GM10266 (cell line): Measurements from ENCODE around the gene ABCD1.
"Not testable (repeated sequence)": the region's sequence is repeated elsewhere in the genome, so short reads cannot be mapped to it uniquely, and the experiment has no call there.

Experiments used
- DNase-seq: peaks from one replicate; pipeline ENCODE4 v3.0.0; 2012; ENCODE audit errors: extremely low spot score
- TF ChIP-seq, protein P1 (sequence below): IDR thresholded peaks from 2 replicates; pipeline ENCODE4 v1.5.1; 2012; ENCODE audit warnings: mild to moderate bottlenecking, low read depth; ENCODE audit not compliant: control insufficient read depth, insufficient read depth; ENCODE audit errors: missing control alignments

Gene ABCD1

DNA sequence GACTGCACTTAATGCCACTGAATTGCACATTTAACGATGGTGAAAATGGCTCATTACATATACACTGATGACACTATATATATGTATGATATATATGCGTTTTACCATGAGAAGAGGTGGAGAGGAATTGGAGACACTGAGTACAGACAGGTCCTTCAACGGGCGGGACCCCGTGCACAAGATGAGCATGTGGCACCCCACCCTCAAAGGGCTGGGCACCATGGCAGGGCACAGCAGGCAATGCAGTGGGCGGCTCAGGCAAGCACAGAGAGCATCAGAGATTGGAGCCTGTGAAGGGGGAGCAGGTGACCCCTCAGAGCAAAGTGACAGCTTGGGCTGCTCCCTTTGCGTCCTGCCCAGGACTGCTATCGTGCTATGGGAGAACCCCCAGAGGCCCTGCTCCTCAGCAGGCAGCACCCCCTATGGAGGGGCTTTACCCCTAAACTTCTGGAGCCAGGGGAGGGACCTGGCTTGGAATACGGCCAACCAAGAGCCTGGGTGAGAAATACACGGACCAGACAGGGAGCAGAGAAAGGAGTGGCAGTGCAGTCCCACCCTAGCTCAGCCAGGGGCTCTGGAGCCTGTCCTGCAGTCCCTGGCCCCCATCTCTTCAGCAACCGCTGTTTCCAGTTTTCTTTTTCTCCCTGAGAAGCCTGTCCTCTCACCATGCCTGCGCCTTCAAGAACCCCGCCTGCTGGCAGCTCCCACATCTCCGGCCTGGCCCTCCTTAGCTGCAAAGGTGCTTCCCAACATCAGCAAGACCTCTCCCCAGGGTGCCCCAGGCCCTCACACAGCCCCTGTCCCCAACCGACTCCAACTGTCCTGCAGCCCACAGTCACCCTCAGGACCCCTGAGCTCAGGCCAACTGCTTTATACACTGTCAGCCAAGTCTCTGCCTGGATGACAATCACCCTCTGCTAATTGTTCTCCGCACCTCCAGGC is 26.5 kb upstream of the ABCD1 start:
- TF ChIP-seq, protein P1, sequence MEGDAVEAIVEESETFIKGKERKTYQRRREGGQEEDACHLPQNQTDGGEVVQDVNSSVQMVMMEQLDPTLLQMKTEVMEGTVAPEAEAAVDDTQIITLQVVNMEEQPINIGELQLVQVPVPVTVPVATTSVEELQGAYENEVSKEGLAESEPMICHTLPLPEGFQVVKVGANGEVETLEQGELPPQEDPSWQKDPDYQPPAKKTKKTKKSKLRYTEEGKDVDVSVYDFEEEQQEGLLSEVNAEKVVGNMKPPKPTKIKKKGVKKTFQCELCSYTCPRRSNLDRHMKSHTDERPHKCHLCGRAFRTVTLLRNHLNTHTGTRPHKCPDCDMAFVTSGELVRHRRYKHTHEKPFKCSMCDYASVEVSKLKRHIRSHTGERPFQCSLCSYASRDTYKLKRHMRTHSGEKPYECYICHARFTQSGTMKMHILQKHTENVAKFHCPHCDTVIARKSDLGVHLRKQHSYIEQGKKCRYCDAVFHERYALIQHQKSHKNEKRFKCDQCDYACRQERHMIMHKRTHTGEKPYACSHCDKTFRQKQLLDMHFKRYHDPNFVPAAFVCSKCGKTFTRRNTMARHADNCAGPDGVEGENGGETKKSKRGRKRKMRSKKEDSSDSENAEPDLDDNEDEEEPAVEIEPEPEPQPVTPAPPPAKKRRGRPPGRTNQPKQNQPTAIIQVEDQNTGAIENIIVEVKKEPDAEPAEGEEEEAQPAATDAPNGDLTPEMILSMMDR = no peak
- DNase-seq = no peak

- not testable (repeated sequence) for DNase-seq
Measured at GRCh38 chrX:153699210-153699783, 25.4 kb upstream of the ABCD1 start.

- DNase-seq = not testable (repeated sequence)
Measured at GRCh38 chrX:153699784-153700371, 24.8 kb upstream of the ABCD1 start.

- no peak for DNase-seq
- TF ChIP-seq, protein P1 = no peak
Measured at GRCh38 chrX:153700376-153700945, 24.2 kb upstream of the ABCD1 start.

DNA sequence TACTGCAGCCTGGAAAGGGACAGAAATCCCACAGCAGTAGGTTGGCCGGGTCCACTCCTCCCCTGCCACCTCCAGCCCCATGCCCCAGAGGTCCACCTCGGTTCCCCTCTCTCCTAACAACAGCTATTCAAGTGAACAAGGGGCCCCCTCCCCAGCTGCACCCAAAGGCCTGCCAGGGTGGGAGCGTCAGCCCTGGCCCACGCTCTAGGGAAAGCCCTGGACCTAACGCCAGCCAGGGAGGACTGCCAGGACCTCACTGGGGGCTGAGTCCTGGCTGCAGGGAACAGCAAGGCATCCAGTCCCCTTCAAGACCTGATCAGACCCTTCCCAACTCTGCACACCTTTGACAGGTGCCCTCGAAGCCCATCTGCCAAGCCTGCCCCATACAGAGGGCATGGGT is 23.7 kb upstream of the ABCD1 start:
- DNase-seq = no peak
- TF ChIP-seq, protein P1 = no peak

- TF ChIP-seq, protein P1 = no peak
- DNase-seq = no peak
Measured at GRCh38 chrX:153701706-153702105, 22.9 kb upstream of the ABCD1 start.

DNA sequence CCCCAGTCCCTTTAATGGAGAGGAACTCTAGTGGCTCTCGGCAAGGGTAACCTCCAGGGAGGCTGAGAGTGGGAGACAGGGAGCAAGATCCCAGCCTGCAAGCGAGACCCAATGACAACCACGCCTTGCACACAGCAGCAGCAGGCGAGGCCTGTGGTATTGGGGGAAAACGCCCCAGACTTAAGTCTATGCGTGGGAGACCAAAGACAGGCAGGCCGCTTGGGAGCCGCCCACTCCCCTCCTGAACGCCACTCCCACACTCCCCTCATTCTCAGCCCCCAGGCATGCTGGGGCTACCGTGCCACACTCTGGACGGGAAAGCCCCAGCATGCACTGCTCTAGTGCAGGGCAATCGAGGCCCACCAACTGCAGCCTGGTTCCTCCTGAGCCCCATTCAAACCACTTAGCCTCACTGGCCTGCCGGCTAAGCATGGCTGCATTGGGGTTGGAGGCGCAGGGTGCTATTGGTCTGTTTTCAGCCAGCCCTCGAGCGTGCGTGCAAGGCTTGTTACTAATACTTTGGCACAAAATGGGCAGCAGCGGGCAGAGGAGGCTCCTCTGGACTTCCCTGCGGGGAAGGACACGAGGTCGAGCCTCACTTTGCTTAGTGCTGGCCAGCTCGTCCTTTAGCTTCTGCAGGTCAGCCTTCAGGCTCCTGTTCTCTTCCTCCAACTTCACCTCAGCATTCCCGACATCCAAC is 22.2 kb upstream of the ABCD1 start:
- TF ChIP-seq, protein P1 = no peak
- no peak for DNase-seq
